KMS-11 (cell line): Measurements from ENCODE around the gene PGF.

Experiments
- H2AFZ ChIP-seq: fragments of 200-600 bp; sonication (generic); 2 replicates; pipeline ENCODE4 v1.6.1; 2016; ENCODE audit warnings: antibody characterized with exemption, mixed run types, low read depth
- H3K27ac ChIP-seq: fragments of 200-600 bp; sonication (generic); 2 replicates; pipeline ENCODE4 v1.6.1; 2016; ENCODE audit warnings: mild to moderate bottlenecking, mixed run types
- H3K27me3 ChIP-seq: fragments of 200-600 bp; sonication (generic); 2 replicates; pipeline ENCODE4 v1.6.1; 2017; ENCODE audit warnings: mild to moderate bottlenecking, low read depth, mixed run types, moderate library complexity; ENCODE audit not compliant: insufficient read depth
- H3K36me3 ChIP-seq: fragments of 200-600 bp; sonication (generic); 2 replicates; pipeline ENCODE4 v1.6.1; 2017; ENCODE audit warnings: mild to moderate bottlenecking, mixed run types; ENCODE audit not compliant: insufficient read depth
- H3K4me1 ChIP-seq: fragments of 200-600 bp; sonication (generic); 2 replicates; pipeline ENCODE4 v1.6.1; 2016; ENCODE audit warnings: mild to moderate bottlenecking, low read depth, mixed run types; ENCODE audit not compliant: poor library complexity, severe bottlenecking
- H3K4me2 ChIP-seq: fragments of 200-600 bp; sonication (generic); 2 replicates; pipeline ENCODE4 v1.7.0; 2016; ENCODE audit warnings: mild to moderate bottlenecking, mixed run types
- H3K4me3 ChIP-seq: fragments of 200-600 bp; sonication (generic); IDR thresholded peaks from 2 replicates; pipeline ENCODE4 v1.6.1; 2017; ENCODE audit warnings: low read depth, low read length, mixed read lengths; ENCODE audit not compliant: insufficient read depth
- H3K79me2 ChIP-seq: fragments of 200-600 bp; sonication (generic); 2 replicates; pipeline ENCODE4 v1.6.1; 2016; ENCODE audit warnings: low read depth, mixed run types; ENCODE audit not compliant: insufficient read depth
- H3K9ac ChIP-seq: fragments of 200-600 bp; sonication (generic); 2 replicates; pipeline ENCODE4 v1.6.1; 2016; ENCODE audit warnings: mild to moderate bottlenecking, mixed run types
- H4K20me1 ChIP-seq: fragments of 200-600 bp; sonication (generic); 2 replicates; pipeline ENCODE4 v1.6.1; 2016; ENCODE audit warnings: mild to moderate bottlenecking, mixed run types; ENCODE audit not compliant: insufficient read depth
- TF ChIP-seq, protein P1 (sequence below): fragments of 200-600 bp; sonication (generic); conservative IDR thresholded peaks from 2 replicates; pipeline ENCODE4 v1.6.1; 2017; ENCODE audit warnings: low read depth, mild to moderate bottlenecking, antibody characterized with exemption, low read length, moderate library complexity, mixed read lengths

PGF gene

DNA sequence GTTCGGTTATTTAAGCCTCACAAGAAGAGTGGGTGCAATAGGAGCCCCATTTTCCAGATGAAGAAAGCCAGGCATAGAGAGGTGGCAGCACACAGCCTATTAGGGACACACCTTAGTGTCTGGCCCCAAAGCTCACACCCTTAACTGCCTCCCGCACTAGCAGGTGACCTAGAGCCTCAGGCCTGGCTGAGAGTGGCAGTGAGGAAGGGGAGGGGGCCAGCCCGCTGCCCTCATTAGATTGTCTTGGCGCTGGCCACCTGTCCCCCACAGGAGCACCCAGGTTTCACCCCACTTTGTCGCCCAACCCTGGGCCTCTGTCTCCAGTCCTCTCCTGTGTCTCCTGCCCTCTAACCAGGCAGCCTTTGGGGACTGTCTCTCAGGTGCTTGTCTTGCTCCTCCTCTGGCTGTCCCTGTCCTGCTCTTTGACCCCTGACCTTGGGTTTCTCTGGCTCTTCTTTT is 18.5 kb upstream of the PGF start:
- H3K27ac ChIP-seq: no peak overlapping the region
- H2AFZ ChIP-seq: no peak overlapping the region

DNA sequence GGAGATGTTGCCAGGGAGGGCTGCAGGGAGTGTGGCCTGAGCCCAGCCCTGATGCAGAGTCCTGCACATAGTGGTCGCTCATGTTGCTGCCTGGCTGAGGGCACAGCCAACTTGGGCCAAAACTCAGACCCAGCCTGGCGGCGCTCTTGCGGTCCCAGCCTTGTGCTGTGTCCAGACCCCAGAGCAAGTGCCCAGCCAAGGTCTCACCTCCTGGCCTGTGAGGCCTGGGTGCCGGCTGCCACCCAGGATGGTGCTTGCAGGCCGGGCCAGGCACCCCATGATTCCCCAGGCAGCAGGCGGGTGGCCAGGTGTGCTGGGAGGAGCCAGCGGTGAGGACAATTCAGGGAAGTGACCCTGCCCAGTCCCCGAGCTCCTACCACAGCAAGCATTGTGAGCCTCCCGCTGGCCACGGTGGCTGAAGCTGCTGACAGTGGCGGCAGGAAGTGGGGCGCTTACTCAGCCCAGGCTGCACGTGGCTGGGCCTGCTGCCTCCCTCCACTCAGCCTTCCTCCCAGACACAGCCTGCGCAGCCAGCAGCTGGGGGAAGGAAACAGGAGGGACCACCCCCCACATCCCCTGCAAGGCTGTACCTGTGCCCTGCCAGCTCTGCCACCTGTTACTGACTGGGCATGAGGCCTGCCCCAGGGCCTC is 17.7 kb upstream of the PGF start:
- Histone ChIP-seq H3K27me3 (no peaks in the 10 kb centered on the region), H3K4me3 (no peak overlapping the region), H3K36me3 (no peaks in the 10 kb centered on the region), H4K20me1 (no peaks in the 10 kb centered on the region), H3K9ac (no peak overlapping the region), H3K27ac (no peak overlapping the region), H3K4me1 (no peaks in the 10 kb centered on the region), H3K79me2 (no peaks in the 10 kb centered on the region), H3K4me2 (no peak overlapping the region), H2AFZ (no peak overlapping the region)
- TF ChIP-seq, protein P1, sequence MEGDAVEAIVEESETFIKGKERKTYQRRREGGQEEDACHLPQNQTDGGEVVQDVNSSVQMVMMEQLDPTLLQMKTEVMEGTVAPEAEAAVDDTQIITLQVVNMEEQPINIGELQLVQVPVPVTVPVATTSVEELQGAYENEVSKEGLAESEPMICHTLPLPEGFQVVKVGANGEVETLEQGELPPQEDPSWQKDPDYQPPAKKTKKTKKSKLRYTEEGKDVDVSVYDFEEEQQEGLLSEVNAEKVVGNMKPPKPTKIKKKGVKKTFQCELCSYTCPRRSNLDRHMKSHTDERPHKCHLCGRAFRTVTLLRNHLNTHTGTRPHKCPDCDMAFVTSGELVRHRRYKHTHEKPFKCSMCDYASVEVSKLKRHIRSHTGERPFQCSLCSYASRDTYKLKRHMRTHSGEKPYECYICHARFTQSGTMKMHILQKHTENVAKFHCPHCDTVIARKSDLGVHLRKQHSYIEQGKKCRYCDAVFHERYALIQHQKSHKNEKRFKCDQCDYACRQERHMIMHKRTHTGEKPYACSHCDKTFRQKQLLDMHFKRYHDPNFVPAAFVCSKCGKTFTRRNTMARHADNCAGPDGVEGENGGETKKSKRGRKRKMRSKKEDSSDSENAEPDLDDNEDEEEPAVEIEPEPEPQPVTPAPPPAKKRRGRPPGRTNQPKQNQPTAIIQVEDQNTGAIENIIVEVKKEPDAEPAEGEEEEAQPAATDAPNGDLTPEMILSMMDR: no peak

More for the DNA sequence above, 18.5 kb upstream of the PGF start:
- H3K4me2 ChIP-seq: no peak overlapping the region
- H4K20me1 ChIP-seq: no peaks in the 10 kb centered on the region
- H3K9ac ChIP-seq: no peak overlapping the region
- no peaks in the 10 kb centered on the region for H3K36me3 ChIP-seq
- H3K4me3 ChIP-seq: no peak overlapping the region
- no peaks in the 10 kb centered on the region for H3K27me3 ChIP-seq
- H3K4me1 ChIP-seq: no peaks in the 10 kb centered on the region
- TF ChIP-seq, protein P1: no peak
- no peaks in the 10 kb centered on the region for H3K79me2 ChIP-seq

DNA sequence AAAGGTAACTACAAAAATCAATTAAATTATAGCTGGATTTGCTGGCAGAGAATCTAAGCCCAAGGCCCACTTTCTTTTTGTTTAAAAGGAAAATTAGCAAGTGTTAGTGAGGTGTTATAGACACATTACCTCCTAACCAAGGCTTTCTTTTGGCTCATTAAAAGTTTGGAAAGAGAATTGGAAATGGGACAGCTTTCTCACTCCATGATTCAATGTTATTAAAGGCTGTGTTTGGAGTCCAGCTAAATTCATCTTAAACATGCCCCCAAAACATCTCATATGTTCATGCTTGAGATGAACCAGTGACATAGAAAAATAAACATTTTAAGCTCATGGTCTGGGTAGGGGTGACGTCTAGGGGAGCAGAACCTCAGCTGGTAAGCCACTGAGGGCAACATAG is 13.4 kb upstream of the PGF start:
- no peaks in the 10 kb centered on the region for H3K79me2 ChIP-seq
- no peak overlapping the region for H3K9ac ChIP-seq
- H3K27ac ChIP-seq: no peak overlapping the region
- H4K20me1 ChIP-seq: no peaks in the 10 kb centered on the region
- H3K4me1 ChIP-seq: no peaks in the 10 kb centered on the region
- TF ChIP-seq, protein P1: no peak
- no peak overlapping the region for H3K4me3 ChIP-seq
- peaks cover 3% of the 10 kb centered on the region for H3K27me3 ChIP-seq
- no peaks in the 10 kb centered on the region for H3K36me3 ChIP-seq
- no peak overlapping the region for H2AFZ ChIP-seq
- H3K4me2 ChIP-seq: no peak overlapping the region

DNA sequence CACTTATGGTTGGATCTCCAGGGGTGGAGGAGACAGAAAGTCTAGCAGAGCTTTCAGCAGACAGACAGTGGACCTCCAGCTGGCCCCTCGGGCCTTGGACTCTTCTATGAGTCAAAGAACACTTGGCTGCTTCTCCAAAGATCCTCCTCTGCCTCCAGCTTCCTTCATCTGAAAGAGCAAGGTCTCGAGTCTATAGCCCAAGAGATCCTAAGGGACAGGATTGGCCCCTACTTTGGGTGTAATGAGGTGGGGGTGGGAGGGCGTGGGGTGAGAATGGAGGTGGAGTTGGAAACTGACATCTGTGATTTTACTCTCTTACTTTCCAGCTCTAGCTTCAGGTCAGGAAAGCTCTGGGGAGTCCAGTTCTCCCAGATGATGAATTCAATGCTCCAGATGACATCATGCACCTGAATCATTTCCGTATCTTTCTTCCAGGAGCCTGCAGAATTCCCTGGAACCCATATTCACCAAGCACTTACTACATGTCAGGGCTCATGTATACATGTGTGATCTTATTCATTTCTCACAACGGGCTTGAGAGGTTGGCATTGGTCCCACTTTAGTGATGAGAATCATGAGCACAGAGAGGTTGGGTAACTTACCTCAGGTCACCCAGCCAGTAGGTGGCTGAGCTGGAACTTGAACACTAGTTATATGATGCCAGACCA is 10.2 kb upstream of the PGF start:
- TF ChIP-seq, protein P1: no peak
- no peaks in the 10 kb centered on the region for H3K4me1 ChIP-seq
- H3K9ac ChIP-seq: no peak overlapping the region
- no peaks in the 10 kb centered on the region for H3K79me2 ChIP-seq
- H3K27me3 ChIP-seq: peaks cover 3% of the 10 kb centered on the region
- no peak overlapping the region for H3K27ac ChIP-seq
- no peak overlapping the region for H2AFZ ChIP-seq
- no peak overlapping the region for H3K4me2 ChIP-seq
- H3K4me3 ChIP-seq: no peak overlapping the region
- H3K36me3 ChIP-seq: no peaks in the 10 kb centered on the region
- no peaks in the 10 kb centered on the region for H4K20me1 ChIP-seq
